ENCODE results near the gene MAG.

MAG gene

GRCh38 chr19:35330475-35330874 lies 38.5 kb downstream of the MAG start:
- H3K4me3 ChIP-seq (ENCODE audit: low read length): peak overlapping the region; percentile 82
- H2AFZ ChIP-seq (ENCODE audit: low read depth, low read length): no peak overlapping the region
- peak overlapping the region; percentile 88 for H3K9ac ChIP-seq (ENCODE audit: low read length)
- peak overlapping the region; percentile 86 for H3K27ac ChIP-seq (ENCODE audit: low read length)
- H3K4me2 ChIP-seq (ENCODE audit: low read length): peak overlapping the region; percentile 91
- H3K36me3 ChIP-seq (replicated peaks; ENCODE audit: low read depth, low read length): peaks cover 51% of the 10 kb centered on the region
- H3K9me3 ChIP-seq (ENCODE audit: insufficient read depth, low read length): 0 out of 2 replicates have a peak, but pooled peaks cover 4% of the 10 kb centered on the region
- H4K20me1 ChIP-seq (ENCODE audit: insufficient read depth, low read length): peaks cover 20% of the 10 kb centered on the region
- TF ChIP-seq CTCF (IDR thresholded peaks at IDR 0.05; ENCODE audit: low read depth, low read length) (no peak), EZH2phosphoT487 (IDR thresholded peaks at IDR 0.05; ENCODE audit: low read depth) (no peak)
- peaks cover 64% of the 10 kb centered on the region for H3K4me1 ChIP-seq (ENCODE audit: low read length)
- peaks cover 56% of the 10 kb centered on the region for H3K79me2 ChIP-seq (ENCODE audit: low read length)
- H3K27me3 ChIP-seq (ENCODE audit: low read depth, low read length): no peaks in the 10 kb centered on the region

GRCh38 chr19:35331551-35332214 lies 39.7 kb downstream of the MAG start:
- H2AFZ ChIP-seq (ENCODE audit: low read depth, low read length): no peak overlapping the region
- peak overlapping the region; percentile 82 for H3K4me3 ChIP-seq (ENCODE audit: low read length)
- H3K27ac ChIP-seq (ENCODE audit: low read length): peak overlapping the region; percentile 86
- peak overlapping the region; percentile 88; the same call in 1 of the 2 replicates for H3K9ac ChIP-seq (ENCODE audit: low read length)
- H3K9me3 ChIP-seq (ENCODE audit: insufficient read depth, low read length): 0 out of 2 replicates have a peak, but pooled peaks cover 4% of the 10 kb centered on the region
- peaks cover 74% of the 10 kb centered on the region for H3K4me1 ChIP-seq (ENCODE audit: low read length)
- H3K79me2 ChIP-seq (ENCODE audit: low read length): peaks cover 63% of the 10 kb centered on the region
- peak overlapping the region; percentile 91 for H3K4me2 ChIP-seq (ENCODE audit: low read length)
- TF ChIP-seq EZH2phosphoT487 (IDR thresholded peaks at IDR 0.05; ENCODE audit: low read depth) (no peak), CTCF (IDR thresholded peaks at IDR 0.05; ENCODE audit: low read depth, low read length) (no peak)
- peaks cover 24% of the 10 kb centered on the region for H4K20me1 ChIP-seq (ENCODE audit: insufficient read depth, low read length)
- peaks cover 62% of the 10 kb centered on the region for H3K36me3 ChIP-seq (replicated peaks; ENCODE audit: low read depth, low read length)
- no peaks in the 10 kb centered on the region for H3K27me3 ChIP-seq (ENCODE audit: low read depth, low read length)

- no peak for TF ChIP-seq EZH2phosphoT487 (IDR thresholded peaks at IDR 0.05; ENCODE audit: low read depth)
- 0 out of 2 replicates have a peak, but pooled peaks have one; percentile 4 for TF ChIP-seq CTCF (IDR thresholded peaks at IDR 0.05; ENCODE audit: low read depth, low read length)
- Histone ChIP-seq H3K9ac (ENCODE audit: low read length) (peak overlapping the region; percentile 49), H3K4me1 (ENCODE audit: low read length) (peaks cover 85% of the 10 kb centered on the region), H3K4me2 (ENCODE audit: low read length) (peak overlapping the region; percentile 83), H3K79me2 (ENCODE audit: low read length) (peaks cover 65% of the 10 kb centered on the region), H3K36me3 (replicated peaks; ENCODE audit: low read depth, low read length) (peaks cover 72% of the 10 kb centered on the region), H3K27me3 (ENCODE audit: low read depth, low read length) (no peaks in the 10 kb centered on the region), H3K9me3 (ENCODE audit: insufficient read depth, low read length) (0 out of 2 replicates have a peak, but pooled peaks cover 4% of the 10 kb centered on the region), H3K4me3 (ENCODE audit: low read length) (peak overlapping the region; percentile 65), H3K27ac (ENCODE audit: low read length) (peak overlapping the region; percentile 80), H4K20me1 (ENCODE audit: insufficient read depth, low read length) (peaks cover 24% of the 10 kb centered on the region), H2AFZ (ENCODE audit: low read depth, low read length) (no peak overlapping the region)
These were observed 40.9 kb downstream of the MAG start for GRCh38 chr19:35332817-35333216.

- Histone ChIP-seq H4K20me1 (ENCODE audit: insufficient read depth, low read length) (peaks cover 24% of the 10 kb centered on the region), H3K9me3 (ENCODE audit: insufficient read depth, low read length) (0 out of 2 replicates have a peak, but pooled peaks cover 4% of the 10 kb centered on the region), H3K4me1 (ENCODE audit: low read length) (peaks cover 77% of the 10 kb centered on the region), H3K36me3 (replicated peaks; ENCODE audit: low read depth, low read length) (peaks cover 80% of the 10 kb centered on the region), H3K27ac (ENCODE audit: low read length) (peak overlapping the region; percentile 80), H3K9ac (ENCODE audit: low read length) (peak overlapping the region; percentile 49), H3K4me2 (ENCODE audit: low read length) (peak overlapping the region; percentile 83), H3K79me2 (ENCODE audit: low read length) (peaks cover 67% of the 10 kb centered on the region), H2AFZ (ENCODE audit: low read depth, low read length) (no peak overlapping the region), H3K4me3 (ENCODE audit: low read length) (peak overlapping the region; percentile 65), H3K27me3 (ENCODE audit: low read depth, low read length) (no peaks in the 10 kb centered on the region)
- no peak for TF ChIP-seq CTCF (IDR thresholded peaks at IDR 0.05; ENCODE audit: low read depth, low read length)
- no peak for TF ChIP-seq EZH2phosphoT487 (IDR thresholded peaks at IDR 0.05; ENCODE audit: low read depth)
These were observed 42.3 kb downstream of the MAG start for GRCh38 chr19:35334144-35334753.

Data from OCI-LY3 (cell line).